Activated T-cell treated with anti-CD3 and anti-CD28 coated beads for 24 hours (primary cell): Measurements from ENCODE around the gene VHLL.
A peak's percentile ranks its signal among the peaks of the same experiment; 100 is the strongest.

Source experiments
- DNase-seq: peaks from one replicate; pipeline ENCODE4 v3.0.0-alpha.2; 2020; ENCODE audit warnings: low read depth

VHLL gene

GRCh38 chr1:156291226-156292061, 7.7 kb downstream of the VHLL start:
- DNase-seq: no peak

DNA sequence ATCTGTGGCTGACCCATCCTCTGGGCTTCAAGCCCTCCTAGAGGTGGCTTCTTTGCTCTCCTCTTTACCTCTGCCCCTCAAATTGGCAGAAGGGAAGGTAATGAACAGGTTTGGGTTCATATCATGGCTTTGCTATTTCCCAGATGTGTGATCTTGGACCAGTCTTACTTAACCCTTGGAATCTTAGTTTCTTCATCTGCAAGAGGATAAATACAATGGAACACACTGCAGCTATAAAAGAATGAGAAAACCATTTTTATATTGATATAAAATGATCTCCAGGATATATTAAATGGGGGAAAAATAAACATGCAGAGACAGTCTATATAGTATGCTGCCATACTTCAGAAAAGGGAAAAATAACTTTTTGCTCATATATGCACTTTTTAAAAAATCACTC, 9.2 kb downstream of the VHLL start:
- DNase-seq: no peak

- DNase-seq: no peak
Measured at GRCh38 chr1:156286061-156286460, 13.0 kb downstream of the VHLL start.

DNA sequence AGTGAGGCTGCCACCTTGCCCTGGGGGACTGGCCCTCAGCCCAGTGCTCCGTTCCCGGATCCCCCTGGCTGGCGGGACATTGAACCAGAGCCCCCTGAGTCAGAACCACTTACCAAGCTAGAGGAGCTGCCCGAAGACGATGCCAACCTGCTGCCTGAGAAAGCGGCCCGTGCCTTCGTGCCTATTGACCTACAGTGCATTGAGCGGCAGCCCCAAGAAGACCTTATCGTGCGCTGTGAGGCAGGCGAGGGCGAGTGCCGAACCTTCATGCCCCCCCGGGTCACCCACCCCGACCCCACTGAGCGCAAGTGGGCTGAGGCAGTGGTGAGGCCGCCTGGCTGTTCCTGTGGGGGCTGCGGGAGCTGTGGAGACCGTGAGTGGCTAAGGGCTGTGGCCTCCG, 13.7 kb downstream of the VHLL start:
- DNase-seq: no peak

DNA sequence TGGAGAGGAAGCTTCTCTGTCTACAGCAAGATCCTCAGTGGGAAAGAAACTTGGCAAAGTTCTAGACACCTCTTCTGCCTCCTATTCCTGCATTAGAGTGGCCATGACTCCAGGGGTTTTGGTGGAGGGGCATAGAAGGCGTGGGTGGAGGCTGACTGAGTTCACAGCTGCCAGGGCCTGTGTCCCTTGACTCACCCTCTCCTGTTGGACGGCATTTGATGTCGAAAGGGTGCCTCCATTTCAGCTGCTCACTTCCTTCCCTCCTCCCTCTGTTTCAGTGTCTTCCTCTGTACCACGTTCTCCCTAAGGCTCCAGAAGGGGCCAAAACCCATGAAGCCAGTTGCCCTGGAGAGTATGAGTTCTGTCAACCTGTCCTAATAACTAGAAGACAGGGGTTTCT, 14.3 kb downstream of the VHLL start:
- DNase-seq: no peak

- no peak for DNase-seq
Measured at GRCh38 chr1:156284112-156284511, 15.0 kb downstream of the VHLL start, which contains the start of gene TMEM79. TMEM79 (plus strand) TSS chr1:156284325; CDS start chr1:156285227, 902 bp downstream.

- no peak for DNase-seq
Measured at GRCh38 chr1:156283521-156283920, 15.6 kb downstream of the VHLL start.

- peak; percentile 92 for DNase-seq
Measured at GRCh38 chr1:156282479-156283222, 16.5 kb downstream of the VHLL start, which contains the start of gene SMG5. SMG5 (minus strand) TSS chr1:156282825; CDS start chr1:156282680, 145 bp downstream.

DNA sequence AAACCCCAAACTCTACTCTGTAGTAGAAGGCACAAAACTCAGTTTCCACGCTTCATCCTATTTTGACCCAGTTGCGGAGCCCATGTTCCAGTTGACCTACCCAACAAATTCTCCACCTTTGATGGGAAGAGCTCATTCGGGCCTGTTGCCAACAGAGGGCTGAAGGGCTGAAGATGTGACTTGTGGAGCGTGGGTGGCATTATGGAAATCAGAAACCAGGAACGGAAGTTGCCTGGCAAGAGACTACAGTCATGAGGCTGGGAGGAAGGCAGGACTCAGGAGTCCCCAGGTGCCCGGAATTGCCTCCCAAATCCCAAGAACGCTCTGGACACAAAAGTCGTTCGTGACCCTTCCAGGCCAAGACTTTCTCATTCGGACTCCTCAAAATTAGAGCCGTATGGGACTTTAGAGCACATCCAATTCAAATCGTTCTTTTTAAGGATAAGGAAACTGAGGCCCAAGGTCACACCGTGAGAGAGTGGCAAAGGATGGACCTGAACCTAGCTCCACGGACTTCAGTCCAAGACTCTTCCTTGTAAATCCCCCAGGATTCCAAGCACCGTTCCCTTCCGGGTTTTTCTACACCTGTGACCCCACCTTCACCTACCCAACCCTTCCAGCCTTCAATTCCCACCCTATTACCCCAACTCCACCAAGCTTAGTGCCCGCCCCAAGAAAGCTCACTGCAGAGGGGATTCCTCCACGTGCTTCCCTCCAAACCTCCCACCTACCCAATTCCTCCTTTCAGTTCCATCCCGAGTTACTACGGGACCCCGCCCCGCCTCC, 17.2 kb downstream of the VHLL start:
- peak; percentile 20 for DNase-seq

DNA sequence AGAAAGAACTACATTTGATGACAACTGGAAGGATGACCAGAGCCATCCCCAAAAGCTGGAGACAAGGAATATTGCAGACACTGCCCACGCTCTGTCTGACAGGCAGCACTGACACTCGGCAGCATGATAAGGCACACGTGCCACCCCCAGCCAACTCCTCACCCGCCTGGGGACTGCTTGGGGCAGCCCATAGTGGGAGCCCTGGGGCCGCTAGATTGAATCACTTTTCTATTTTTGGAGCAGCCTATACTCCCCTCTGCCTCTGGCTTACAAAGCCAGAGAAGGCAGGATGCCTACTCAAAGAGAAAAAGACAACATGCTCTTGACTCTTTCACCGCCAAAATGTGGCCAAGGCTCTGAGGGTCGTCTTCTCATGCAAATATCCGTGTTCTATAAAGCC, 17.8 kb downstream of the VHLL start:
- peak; percentile 26 for DNase-seq

DNA sequence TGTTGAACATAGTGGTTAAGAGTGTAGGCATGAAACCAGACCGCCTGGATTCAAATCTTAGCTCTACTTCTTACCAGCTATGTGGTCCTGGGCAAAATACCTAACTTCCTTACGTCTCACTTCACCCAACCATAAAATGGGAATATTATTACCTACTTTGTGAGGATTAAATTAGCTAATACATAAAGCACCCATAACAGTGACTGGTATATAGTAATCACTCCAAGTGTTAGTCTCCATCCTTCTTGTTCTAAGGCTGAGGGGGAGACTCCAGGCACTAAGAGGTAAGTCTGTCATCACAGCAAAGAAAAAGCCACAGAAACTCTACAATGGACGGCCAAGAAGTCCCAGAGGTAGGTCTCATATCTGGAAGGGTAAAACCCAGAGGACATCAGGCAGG, 19.3 kb downstream of the VHLL start:
- no peak for DNase-seq

DNA sequence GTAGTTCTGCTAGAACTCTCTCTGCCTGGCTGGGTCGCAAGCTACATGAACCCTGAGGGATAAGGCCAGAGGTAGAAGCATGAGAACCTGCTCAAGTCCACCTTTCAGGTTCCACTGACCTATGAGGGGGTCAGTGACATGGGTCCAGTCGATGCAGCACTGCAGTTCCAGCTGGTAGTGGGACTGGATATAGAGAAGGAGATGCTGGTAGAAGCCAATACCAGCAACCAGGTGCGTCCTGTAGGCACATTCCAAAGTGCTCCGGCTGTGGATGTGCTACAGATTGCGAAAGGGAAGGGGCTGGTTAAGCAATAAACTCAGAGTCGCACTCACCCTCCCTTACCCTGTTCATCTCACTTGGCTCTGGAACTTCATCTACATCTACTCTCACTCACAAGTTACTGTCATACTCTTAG, 22.1 kb downstream of the VHLL start:
- DNase-seq: no peak

- no peak for DNase-seq
Measured at GRCh38 chr1:156276532-156276931, 22.6 kb downstream of the VHLL start.

DNA sequence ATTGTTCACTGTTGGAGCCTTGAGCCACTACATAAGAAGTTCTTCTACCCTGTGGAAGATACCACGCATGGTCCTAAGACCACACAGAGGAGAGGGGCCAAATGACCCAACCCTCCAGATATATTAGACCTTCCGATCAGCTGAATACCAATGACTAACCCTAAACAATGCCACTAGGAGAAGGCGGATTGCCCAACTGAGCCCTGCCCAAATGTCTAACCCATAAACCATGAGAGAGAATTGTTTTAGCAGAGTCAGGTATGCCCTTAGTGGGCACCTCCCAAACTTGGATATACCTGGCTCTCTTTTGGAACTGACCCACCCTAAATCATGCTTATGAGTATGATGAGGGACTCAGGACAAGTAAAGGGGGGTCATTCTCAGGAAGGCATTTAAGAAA, 28.8 kb downstream of the VHLL start:
- DNase-seq: no peak

GRCh38 chr1:156268336-156268735, 30.8 kb downstream of the VHLL start:
- no peak for DNase-seq

DNA sequence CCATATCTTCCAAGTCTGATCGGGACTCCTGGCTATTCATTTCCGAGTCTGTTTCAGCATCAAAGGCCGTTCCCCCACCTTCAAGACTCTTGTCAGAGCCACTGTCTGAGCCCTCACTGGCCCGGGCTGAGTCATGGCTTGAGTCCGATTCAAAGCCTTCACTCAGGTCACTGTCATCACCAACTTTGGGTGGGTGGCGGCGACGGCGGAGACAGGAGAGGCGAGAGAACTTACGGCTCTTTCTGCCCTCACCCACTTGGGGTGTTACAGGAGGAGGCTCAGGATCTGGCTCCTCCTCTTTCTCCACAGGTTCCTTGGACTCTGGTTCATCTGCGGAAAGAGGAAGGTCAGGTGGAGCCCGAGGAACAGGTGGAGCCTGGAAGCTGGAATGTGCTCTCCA, 33.1 kb downstream of the VHLL start:
- no peak for DNase-seq

- DNase-seq: no peak
Measured at GRCh38 chr1:156263288-156263655, 35.8 kb downstream of the VHLL start.

DNA sequence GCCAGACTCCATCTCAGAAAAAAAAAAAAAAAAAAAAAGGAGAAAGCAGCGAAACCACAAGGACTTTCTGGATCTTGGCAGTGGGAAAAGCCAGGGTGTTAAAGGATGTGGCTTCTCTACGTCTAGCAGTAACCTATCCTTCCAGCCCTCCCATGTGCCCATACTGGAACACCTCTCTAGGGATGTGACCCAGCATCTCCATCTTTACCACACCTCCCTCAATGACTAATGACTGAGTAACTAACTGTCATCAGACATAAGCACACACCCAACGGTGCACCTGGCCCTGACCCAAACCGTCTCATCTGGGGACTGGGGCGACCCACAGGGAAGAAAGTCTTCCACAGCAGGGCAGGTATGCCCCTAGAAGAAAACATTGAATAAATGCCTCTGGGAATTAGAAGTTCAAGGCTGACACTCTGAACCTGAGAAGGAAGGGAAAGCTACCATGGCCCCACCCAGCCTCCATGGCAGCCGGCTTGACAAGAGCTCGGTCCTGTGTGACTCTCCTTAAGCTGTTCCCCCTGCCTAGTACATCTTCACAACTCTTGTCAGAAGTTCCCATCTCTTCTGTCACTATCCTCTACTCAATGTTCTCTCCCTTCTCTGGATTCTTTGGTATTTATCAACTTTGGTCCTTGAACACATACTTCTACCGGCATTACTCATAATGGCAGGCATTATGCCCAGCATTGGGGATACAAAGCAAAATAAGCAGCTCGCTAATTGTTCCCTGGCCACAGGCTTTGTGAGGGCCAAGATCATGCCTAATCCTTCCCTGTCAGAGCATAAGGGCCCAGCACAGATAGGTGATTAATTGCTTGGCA, 36.4 kb downstream of the VHLL start:
- no peak for DNase-seq

DNA sequence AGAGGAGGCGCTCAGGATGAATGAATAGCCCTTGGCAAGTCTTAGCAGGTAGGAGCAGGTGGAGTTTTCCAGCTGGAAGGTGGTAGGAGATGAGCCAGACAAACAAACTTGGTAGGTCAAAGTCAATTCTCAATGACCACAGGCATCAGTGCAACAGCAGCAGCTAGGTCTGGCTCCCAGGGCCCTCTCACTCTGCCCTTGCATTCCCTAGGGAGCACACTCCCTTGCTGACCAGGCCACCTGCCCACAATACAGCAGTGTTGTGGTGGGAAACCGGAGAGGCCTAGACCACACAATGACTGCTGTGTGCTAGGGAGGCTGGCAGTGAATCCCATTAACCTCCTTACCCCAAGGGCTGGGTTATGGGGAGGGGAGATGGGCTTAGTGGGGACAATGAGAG, 38.2 kb downstream of the VHLL start:
- DNase-seq: no peak

DNA sequence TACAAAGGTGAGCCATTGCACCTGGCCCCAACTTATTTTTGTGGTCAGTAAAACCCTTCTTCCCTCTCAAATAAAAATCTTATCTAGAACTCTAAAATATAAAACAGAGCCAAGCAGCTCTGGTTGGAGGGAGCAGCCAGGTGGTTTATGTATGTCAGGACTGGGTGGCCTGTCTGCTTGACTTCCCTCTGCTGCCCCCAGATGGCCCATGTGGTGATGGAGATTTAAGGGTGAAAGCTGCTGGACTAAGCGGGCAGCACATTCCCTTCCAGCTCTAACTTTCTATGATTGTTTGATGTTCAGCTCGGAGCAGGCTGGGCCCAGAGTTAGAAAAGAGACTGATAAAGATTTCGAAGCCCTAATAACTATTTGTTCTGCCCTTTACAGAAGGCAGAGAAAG, 39.3 kb downstream of the VHLL start:
- no peak for DNase-seq

DNA sequence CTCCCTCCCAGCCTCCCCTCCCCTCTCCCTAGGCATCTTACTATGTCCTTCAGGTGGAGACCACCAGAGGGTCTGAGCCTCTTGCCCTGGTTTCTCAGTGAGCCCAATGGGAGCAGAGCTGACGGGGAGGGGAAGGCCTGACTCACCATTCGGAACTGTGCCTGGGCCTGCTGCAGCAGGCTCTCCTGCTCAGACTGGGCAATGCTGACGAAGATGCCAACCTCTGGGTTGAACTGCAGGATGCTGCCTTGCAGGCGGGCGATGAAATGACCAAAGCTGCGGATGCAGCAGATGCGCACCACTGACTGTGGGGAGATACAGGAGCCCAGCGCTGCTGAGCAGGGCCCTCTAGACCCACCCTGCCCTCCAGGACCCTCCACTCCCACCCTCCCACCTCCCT, 40.2 kb downstream of the VHLL start:
- no peak for DNase-seq

GRCh38 chr1:156257711-156258110, 41.4 kb downstream of the VHLL start:
- DNase-seq: no peak
